Right cardiac atrium (tissue), 5 donors: ENCODE measurements around the gene MT3. TPM values are rescaled to one million over a fixed set of nuclear protein-coding genes. Genes with fewer than 3 reads are reported as not detected.

ENCODE experiments used
- ATAC-seq, 2 donors: fragments of 200-7000 bp; cut with Tn5 transposase; one replicate each; pipeline versions ENCODE4 v1.8.0 to v1.9.1; 2020; ENCODE audit warnings: moderate library complexity in 2 of 2, mild to moderate bottlenecking in 1 of 2
- DNase-seq, 3 donors: peaks; one replicate each; pipeline ENCODE4 v3.0.0-alpha.2; 2020
- H3K27ac ChIP-seq: one replicate; pipeline ENCODE4 v1.5.1; 2013; ENCODE audit warnings: mild to moderate bottlenecking, low read length, control low read depth, moderate library complexity
- H3K27me3 ChIP-seq: one replicate; pipeline ENCODE4 v1.6.1; 2013; ENCODE audit not compliant: control insufficient read depth, insufficient read depth
- H3K4me1 ChIP-seq: one replicate; pipeline ENCODE4 v1.6.1; 2013; ENCODE audit warnings: low read length; ENCODE audit not compliant: control insufficient read depth, insufficient read depth
- H3K4me3 ChIP-seq: one replicate; pipeline ENCODE4 v1.5.1; 2013; ENCODE audit warnings: low read length, control low read depth
- H3K9me3 ChIP-seq: one replicate; pipeline ENCODE4 v1.6.1; 2013; ENCODE audit warnings: low read length; ENCODE audit not compliant: control insufficient read depth
- WGBS: extraction: QIAGEN DNeasy Blood & Tissue Kit; methylation state at CpG from one replicate; pipeline ENCODE4 v1.1.7; 2013; 5-methylcytosine and 5-hydroxymethylcytosine counted together
- intact Hi-C, 4 donors: fragments of 100-400 bp; cut with DNase I; formaldehyde crosslinking; loops; one replicate each; pipeline versions ENCODE4 v1.11.0 to v1.14.0; 2022 to 2023
- polyA plus RNA-seq: library from polyadenylated mRNA; stranded (reverse); fragments of 200-250 nt; gene quantifications from one replicate; pipeline ENCODE4 v1.2.3, GENCODE V29; 2013
- total RNA-seq, 4 donors: library from RNA; stranded (reverse); fragmentation: NEBNext Ultra II Directional; extraction: Animal tissue kit (Norgen Biotek cat#: 25700); gene quantifications; one replicate each; pipeline ENCODE4 v1.2.1, GENCODE V29; 2021
- donor health status: healthy with polysubstance abuse.
- donor health status: DM: no; HTN: yes; CAD: no.
- donor health status: DM: no; HTN: no; CAD: no.
- donor health status: DM: no; HTN: yes; CAD: no; lungs with severe emphysema.
- donor health status: DM: yes; HTN: yes; CAD: no.

MT3 gene
- total and polyA plus RNA-seq, 5 donors, result 2.0 to 24.7 (median 3.5) TPM

GRCh38 chr16:56603589-56603988 lies 14.3 kb downstream of the MT3 start:
- H3K9me3 ChIP-seq, result no peaks in the 10 kb centered on the region
- no peak overlapping the region for H3K4me3 ChIP-seq
- ATAC-seq (peak in 1 of 2 donors; percentile 12), DNase-seq (peak; percentile 40 to 68 (median 66))
- H3K27me3 ChIP-seq, result no peaks in the 10 kb centered on the region
- no peak overlapping the region for H3K27ac ChIP-seq
- peaks cover 9% of the 10 kb centered on the region for H3K4me1 ChIP-seq
- intact Hi-C loops, result loop anchor here (2.0 to 10.0 kb wide), 5 partner anchors 85 to 101 kb away; no protein-coding TSS in a partner anchor
- WGBS, result 26% methylated on average over 4 of the region's 4 CpGs

- WGBS, result 85% methylated on average over 4 of the region's 4 CpGs
- DNase-seq (no peak), ATAC-seq (no peak)
- no peak overlapping the region for H3K4me3 ChIP-seq
- H3K27me3 ChIP-seq, result no peaks in the 10 kb centered on the region
- no peak overlapping the region for H3K27ac ChIP-seq
- intact Hi-C loops, result loop anchor here in 3 of 4 donors (5.0 to 10.0 kb wide), 3 partner anchors 90 to 100 kb away; no protein-coding TSS in a partner anchor
- H3K4me1 ChIP-seq, result peaks cover 9% of the 10 kb centered on the region
- no peaks in the 10 kb centered on the region for H3K9me3 ChIP-seq
Measured at GRCh38 chr16:56604966-56605365, 15.6 kb downstream of the MT3 start.

GRCh38 chr16:56605475-56605874 lies 16.1 kb downstream of the MT3 start:
- H3K9me3 ChIP-seq, result no peaks in the 10 kb centered on the region
- ATAC-seq (no peak), DNase-seq (no peak)
- no peaks in the 10 kb centered on the region for H3K27me3 ChIP-seq
- H3K4me3 ChIP-seq, result no peak overlapping the region
- H3K27ac ChIP-seq, result peak overlapping the region; percentile 92
- H3K4me1 ChIP-seq, result peaks cover 9% of the 10 kb centered on the region
- intact Hi-C loops, result loop anchor here in 2 of 4 donors (10.0 kb wide), 2 partner anchors 89 to 99 kb away; no protein-coding TSS in a partner anchor
- WGBS, result 81% methylated on average over 1 of the region's 1 CpG

GRCh38 chr16:56606071-56606475 lies 16.7 kb downstream of the MT3 start:
- DNase-seq (peak; percentile 63 to 85 (median 67)), ATAC-seq (no peak)
- H3K4me1 ChIP-seq, result peaks cover 10% of the 10 kb centered on the region

GRCh38 chr16:56606476-56607108 lies 17.3 kb downstream of the MT3 start:
- H3K4me3 ChIP-seq, result no peak overlapping the region
- ATAC-seq (peak; percentile 1 to 3), DNase-seq (peak in 2 of 3 donors; percentile 29 to 67)
- H3K9me3 ChIP-seq, result no peaks in the 10 kb centered on the region
- intact Hi-C loops, result loop anchor here in 2 of 4 donors (10.0 kb wide), 2 partner anchors 88 to 98 kb away; no protein-coding TSS in a partner anchor
- H3K27ac ChIP-seq, result peak overlapping the region; percentile 92
- H3K27me3 ChIP-seq, result no peaks in the 10 kb centered on the region
- peaks cover 15% of the 10 kb centered on the region for H3K4me1 ChIP-seq
- WGBS, result 41% methylated on average over 8 of the region's 8 CpGs

More at GRCh38 chr16:56606071-56606475, 16.7 kb downstream of the MT3 start:
- intact Hi-C loops, result loop anchor here in 2 of 4 donors (10.0 kb wide), 2 partner anchors 89 to 99 kb away; no protein-coding TSS in a partner anchor
- H3K9me3 ChIP-seq, result no peaks in the 10 kb centered on the region
- no peak overlapping the region for H3K4me3 ChIP-seq
- H3K27ac ChIP-seq, result peak overlapping the region; percentile 92
- WGBS, result 35% methylated on average over 3 of the region's 3 CpGs
- no peaks in the 10 kb centered on the region for H3K27me3 ChIP-seq

- WGBS, result 45% methylated on average over 14 of the region's 14 CpGs
- peak overlapping the region; percentile 92 for H3K27ac ChIP-seq
- peak; percentile 21 to 68 for ATAC-seq
- H3K4me1 ChIP-seq, result peaks cover 17% of the 10 kb centered on the region
- H3K9me3 ChIP-seq, result no peaks in the 10 kb centered on the region
- DNase-seq, result peak; percentile 75 to 85 (median 85)
- H3K4me3 ChIP-seq, result no peak overlapping the region
- no peaks in the 10 kb centered on the region for H3K27me3 ChIP-seq
- intact Hi-C loops, result loop anchor here in 2 of 4 donors (10.0 kb wide), 2 partner anchors 88 to 98 kb away; no protein-coding TSS in a partner anchor
Measured at GRCh38 chr16:56607109-56607618, 17.8 kb downstream of the MT3 start.

- Histone ChIP-seq H3K9me3 (no peaks in the 10 kb centered on the region), H3K4me1 (peaks cover 17% of the 10 kb centered on the region), H3K27ac (peak overlapping the region; percentile 92), H3K27me3 (no peaks in the 10 kb centered on the region), H3K4me3 (no peak overlapping the region)
- DNase-seq, result no peak
- intact Hi-C loops, result loop anchor here in 3 of 4 donors (2.0 to 10.0 kb wide), 3 partner anchors 17 to 97 kb away; partner anchors contain the start of gene MT1E (in 1 of the 3)
- no peak for ATAC-seq
- 66% methylated on average over 2 of the region's 2 CpGs for WGBS
Measured at GRCh38 chr16:56607675-56608042, 18.3 kb downstream of the MT3 start.

- Histone ChIP-seq H3K27me3 (no peaks in the 10 kb centered on the region), H3K27ac (peak within 1 kb of the TSS; percentile 92), H3K4me1 (peaks cover 17% of the 10 kb centered on the region), H3K4me3 (peak within 1 kb of the TSS; percentile 68), H3K9me3 (no peaks in the 10 kb centered on the region)
- DNase-seq (peak; percentile 96 to 99 (median 98)), ATAC-seq (peak; percentile 88 to 90)
- WGBS, result 5% methylated on average over 62 of the region's 62 CpGs
- intact Hi-C loops, result loop anchor here in 3 of 4 donors (2.0 to 10.0 kb wide), 3 partner anchors 17 to 97 kb away; partner anchors contain the start of gene MT1E (in 1 of the 3)
Measured at GRCh38 chr16:56608043-56608875, 18.9 kb downstream of the MT3 start, which contains the start of gene MT2A. MT2A (plus strand) TSS chr16:56608584; CDS start chr16:56608656, 72 bp downstream.

GRCh38 chr16:56608876-56609462 lies 19.6 kb downstream of the MT3 start:
- Histone ChIP-seq H3K4me1 (peaks cover 17% of the 10 kb centered on the region), H3K27me3 (no peaks in the 10 kb centered on the region), H3K9me3 (no peaks in the 10 kb centered on the region), H3K4me3 (peak overlapping the region; percentile 68), H3K27ac (peak overlapping the region; percentile 90)
- intact Hi-C loops, result loop anchor here in 3 of 4 donors (2.0 to 10.0 kb wide), 3 partner anchors 16 to 96 kb away; partner anchors contain the start of gene MT1E (in 1 of the 3)
- DNase-seq (peak in 2 of 3 donors; percentile 23 to 67), ATAC-seq (no peak)
- 1% methylated on average over 21 of the region's 21 CpGs for WGBS

- Histone ChIP-seq H3K4me3 (peak overlapping the region; percentile 68), H3K27ac (peak overlapping the region; percentile 90), H3K9me3 (no peaks in the 10 kb centered on the region), H3K27me3 (no peaks in the 10 kb centered on the region), H3K4me1 (peaks cover 17% of the 10 kb centered on the region)
- DNase-seq, result peak in 2 of 3 donors; percentile 60 to 80
- WGBS, result under 1% methylated on average over 6 of the region's 6 CpGs
- ATAC-seq, result peak in 1 of 2 donors; percentile 3
- intact Hi-C loops, result loop anchor here in 3 of 4 donors (2.0 to 10.0 kb wide), 3 partner anchors 15 to 95 kb away; partner anchors contain the start of gene MT1E (in 1 of the 3)
Measured at GRCh38 chr16:56609463-56609921, 20.2 kb downstream of the MT3 start.
